ENCODE results near the gene XIRP2.

Gene XIRP2

DNA sequence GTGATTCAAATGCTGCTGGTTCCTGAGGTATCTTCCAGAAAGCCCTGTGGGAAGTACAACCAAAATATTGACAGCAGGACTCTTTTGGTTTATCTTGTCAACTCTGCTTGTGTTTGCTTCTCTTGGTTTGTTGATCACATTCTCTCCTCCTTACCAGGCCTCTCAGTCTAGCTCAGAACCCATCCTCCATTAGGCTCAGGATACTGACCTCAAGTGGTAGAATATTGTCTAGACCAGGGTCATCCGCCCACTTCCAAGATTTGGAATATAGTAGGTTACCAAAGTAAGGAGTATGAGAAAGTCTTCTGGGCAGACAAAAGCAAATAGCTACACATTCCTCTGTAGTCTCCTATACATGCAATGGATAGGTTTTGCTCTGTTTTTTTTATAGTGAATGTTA is 56.6 kb downstream of the XIRP2 start:
- no peak overlapping the region for H4K8ac ChIP-seq (ENCODE audit: low read depth, low read length)
- no peaks in the 10 kb centered on the region for H3K36me3 ChIP-seq (replicated peaks in 1 of 2; ENCODE audit: control insufficient read depth in 2 of 2, insufficient read depth in 2 of 2, low read length in 2 of 2)
- no peak overlapping the region for H3K18ac ChIP-seq (ENCODE audit: low read length)
- no peak overlapping the region for H2BK120ac ChIP-seq (ENCODE audit: low read depth, low read length)
- no peaks in the 10 kb centered on the region for H3K9me3 ChIP-seq (replicated peaks in 1 of 2; ENCODE audit: control insufficient read depth in 2 of 2, insufficient read depth in 1 of 2, low read depth in 1 of 2, low read length in 2 of 2)
- no peak overlapping the region for H2AK5ac ChIP-seq (ENCODE audit: low read depth, low read length)
- no CpG with 5 or more reads among the region's 1 CpG for WGBS, 2 donors (ENCODE audit: extremely low coverage in 2 of 2, insufficient read length in 2 of 2, insufficient replicate concordance in 1 of 2)
- no peak overlapping the region for H3K9ac ChIP-seq (ENCODE audit: low read depth, low read length, poor library complexity)
- no peak overlapping the region for H4K91ac ChIP-seq (ENCODE audit: low read depth, low read length, poor library complexity)
- H3K4me1 ChIP-seq (ENCODE audit: control insufficient read depth in 2 of 2, insufficient read depth in 1 of 2, low read depth in 1 of 2, low read length in 2 of 2), result no peaks in the 10 kb centered on the region
- H3K23ac ChIP-seq (ENCODE audit: low read depth, low read length, poor library complexity), result no peak overlapping the region
- H3K4me3 ChIP-seq (ENCODE audit: low read length in 2 of 2), result no peak overlapping the region
- H3K27ac ChIP-seq (replicated peaks; ENCODE audit: low read length), result no peak overlapping the region
- no peak overlapping the region for H3K4me2 ChIP-seq (ENCODE audit: insufficient read depth, low read length, poor library complexity, severe bottlenecking)
- H3K79me1 ChIP-seq (ENCODE audit: low read depth, low read length), result no peaks in the 10 kb centered on the region
- no peak for DNase-seq (ENCODE audit: low spot score)
- H3K14ac ChIP-seq (ENCODE audit: low read length), result no peak overlapping the region
- no peak overlapping the region for H2BK15ac ChIP-seq (ENCODE audit: low read length)
- no peaks in the 10 kb centered on the region for H3K27me3 ChIP-seq (ENCODE audit: control insufficient read depth in 3 of 3, insufficient read depth in 3 of 3, low read depth in 1 of 3, low read length in 3 of 3)
- H2BK12ac ChIP-seq (ENCODE audit: low read length), result no peak overlapping the region
- no peak overlapping the region for H3K4ac ChIP-seq (ENCODE audit: low read length)
- no peak overlapping the region for H2AFZ ChIP-seq (ENCODE audit: low read length)
- H2BK5ac ChIP-seq (ENCODE audit: low read length), result no peak overlapping the region

GRCh38 chr2:166957686-166958085 is 69.4 kb downstream of the XIRP2 start:
- WGBS, 2 donors (ENCODE audit: extremely low coverage in 2 of 2, insufficient read length in 2 of 2, insufficient replicate concordance in 1 of 2), result no CpG with 5 or more reads among the region's 3 CpGs

GRCh38 chr2:166958986-166959481 is 70.8 kb downstream of the XIRP2 start:
- Histone ChIP-seq H3K4me2 (ENCODE audit: insufficient read depth, low read length, poor library complexity, severe bottlenecking) (no peak overlapping the region), H4K91ac (ENCODE audit: low read depth, low read length, poor library complexity) (no peak overlapping the region), H3K23ac (ENCODE audit: low read depth, low read length, poor library complexity) (no peak overlapping the region), H2BK12ac (ENCODE audit: low read length) (no peak overlapping the region), H3K4me1 (ENCODE audit: control insufficient read depth in 2 of 2, insufficient read depth in 1 of 2, low read depth in 1 of 2, low read length in 2 of 2) (peaks cover 0 to 6% of the 10 kb centered on the region in 2 donors), H3K18ac (ENCODE audit: low read length) (no peak overlapping the region), H3K27ac (replicated peaks; ENCODE audit: low read length) (no peak overlapping the region), H3K27me3 (ENCODE audit: control insufficient read depth in 3 of 3, insufficient read depth in 3 of 3, low read depth in 1 of 3, low read length in 3 of 3) (no peaks in the 10 kb centered on the region), H3K14ac (ENCODE audit: low read length) (no peak overlapping the region), H3K9ac (ENCODE audit: low read depth, low read length, poor library complexity) (no peak overlapping the region), H2AFZ (ENCODE audit: low read length) (peak overlapping the region; percentile 68), H3K4ac (ENCODE audit: low read length) (no peak overlapping the region), H2BK120ac (ENCODE audit: low read depth, low read length) (no peak overlapping the region), H4K8ac (ENCODE audit: low read depth, low read length) (no peak overlapping the region), H2BK5ac (ENCODE audit: low read length) (no peak overlapping the region), H3K9me3 (replicated peaks in 1 of 2; ENCODE audit: control insufficient read depth in 2 of 2, insufficient read depth in 1 of 2, low read depth in 1 of 2, low read length in 2 of 2) (no peaks in the 10 kb centered on the region), H2BK15ac (ENCODE audit: low read length) (no peak overlapping the region), H3K36me3 (replicated peaks in 1 of 2; ENCODE audit: control insufficient read depth in 2 of 2, insufficient read depth in 2 of 2, low read length in 2 of 2) (no peaks in the 10 kb centered on the region), H3K79me1 (ENCODE audit: low read depth, low read length) (no peaks in the 10 kb centered on the region), H3K4me3 (ENCODE audit: low read length in 2 of 2) (no peak overlapping the region), H2AK5ac (ENCODE audit: low read depth, low read length) (no peak overlapping the region)
- no CpG with 5 or more reads among the region's 4 CpGs for WGBS, 2 donors (ENCODE audit: extremely low coverage in 2 of 2, insufficient read length in 2 of 2, insufficient replicate concordance in 1 of 2)
- no peak for DNase-seq (ENCODE audit: low spot score)

More at GRCh38 chr2:166957686-166958085, 69.4 kb downstream of the XIRP2 start:
- no peak overlapping the region for H3K27ac ChIP-seq (replicated peaks; ENCODE audit: low read length)
- no peak for DNase-seq (ENCODE audit: low spot score)
- no peak overlapping the region for H3K18ac ChIP-seq (ENCODE audit: low read length)
- no peak overlapping the region for H2BK120ac ChIP-seq (ENCODE audit: low read depth, low read length)
- H3K4me1 ChIP-seq (ENCODE audit: control insufficient read depth in 2 of 2, insufficient read depth in 1 of 2, low read depth in 1 of 2, low read length in 2 of 2), result peaks cover 0 to 6% of the 10 kb centered on the region in 2 donors
- no peak overlapping the region for H3K4me2 ChIP-seq (ENCODE audit: insufficient read depth, low read length, poor library complexity, severe bottlenecking)
- H3K79me1 ChIP-seq (ENCODE audit: low read depth, low read length), result no peaks in the 10 kb centered on the region
- H3K4me3 ChIP-seq (ENCODE audit: low read length in 2 of 2), result no peak overlapping the region
- H3K23ac ChIP-seq (ENCODE audit: low read depth, low read length, poor library complexity), result no peak overlapping the region
- H2BK5ac ChIP-seq (ENCODE audit: low read length), result no peak overlapping the region
- no peaks in the 10 kb centered on the region for H3K9me3 ChIP-seq (replicated peaks in 1 of 2; ENCODE audit: control insufficient read depth in 2 of 2, insufficient read depth in 1 of 2, low read depth in 1 of 2, low read length in 2 of 2)
- H2BK15ac ChIP-seq (ENCODE audit: low read length), result no peak overlapping the region
- H2BK12ac ChIP-seq (ENCODE audit: low read length), result no peak overlapping the region
- H4K8ac ChIP-seq (ENCODE audit: low read depth, low read length), result no peak overlapping the region
- no peaks in the 10 kb centered on the region for H3K36me3 ChIP-seq (replicated peaks in 1 of 2; ENCODE audit: control insufficient read depth in 2 of 2, insufficient read depth in 2 of 2, low read length in 2 of 2)
- no peak overlapping the region for H2AK5ac ChIP-seq (ENCODE audit: low read depth, low read length)
- H2AFZ ChIP-seq (ENCODE audit: low read length), result peak overlapping the region; percentile 11
- no peak overlapping the region for H4K91ac ChIP-seq (ENCODE audit: low read depth, low read length, poor library complexity)
- H3K9ac ChIP-seq (ENCODE audit: low read depth, low read length, poor library complexity), result no peak overlapping the region
- H3K14ac ChIP-seq (ENCODE audit: low read length), result no peak overlapping the region
- H3K27me3 ChIP-seq (ENCODE audit: control insufficient read depth in 3 of 3, insufficient read depth in 3 of 3, low read depth in 1 of 3, low read length in 3 of 3), result no peaks in the 10 kb centered on the region
- no peak overlapping the region for H3K4ac ChIP-seq (ENCODE audit: low read length)

DNA sequence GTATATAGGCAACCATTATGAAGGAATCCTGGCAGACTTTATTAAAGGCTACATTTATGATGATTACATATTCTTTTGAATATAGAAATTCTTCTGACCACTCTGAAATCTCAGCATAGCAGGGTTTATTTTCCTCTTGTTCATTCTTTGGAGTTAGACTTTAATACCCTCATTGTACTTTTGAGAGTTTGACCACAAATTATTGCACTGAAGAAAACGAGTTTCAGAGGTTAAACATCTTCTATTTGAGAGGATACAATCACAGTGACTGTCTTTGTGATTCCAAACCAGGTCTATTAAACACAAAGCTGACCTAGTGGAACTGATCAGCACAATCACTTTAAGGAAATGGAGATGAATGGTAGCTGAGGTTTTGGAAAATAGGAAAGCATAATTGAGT is 71.3 kb downstream of the XIRP2 start:
- no peak overlapping the region for H2BK15ac ChIP-seq (ENCODE audit: low read length)

More for the DNA sequence above, 71.3 kb downstream of the XIRP2 start:
- Histone ChIP-seq H3K4ac (ENCODE audit: low read length) (no peak overlapping the region), H3K4me2 (ENCODE audit: insufficient read depth, low read length, poor library complexity, severe bottlenecking) (no peak overlapping the region), H3K9me3 (replicated peaks in 1 of 2; ENCODE audit: control insufficient read depth in 2 of 2, insufficient read depth in 1 of 2, low read depth in 1 of 2, low read length in 2 of 2) (no peaks in the 10 kb centered on the region), H3K27me3 (ENCODE audit: control insufficient read depth in 3 of 3, insufficient read depth in 3 of 3, low read depth in 1 of 3, low read length in 3 of 3) (no peaks in the 10 kb centered on the region), H2BK5ac (ENCODE audit: low read length) (no peak overlapping the region), H3K9ac (ENCODE audit: low read depth, low read length, poor library complexity) (no peak overlapping the region), H3K4me1 (ENCODE audit: control insufficient read depth in 2 of 2, insufficient read depth in 1 of 2, low read depth in 1 of 2, low read length in 2 of 2) (peaks cover 0 to 6% of the 10 kb centered on the region in 2 donors), H3K23ac (ENCODE audit: low read depth, low read length, poor library complexity) (no peak overlapping the region), H2BK120ac (ENCODE audit: low read depth, low read length) (no peak overlapping the region), H4K8ac (ENCODE audit: low read depth, low read length) (no peak overlapping the region), H3K18ac (ENCODE audit: low read length) (no peak overlapping the region), H2AK5ac (ENCODE audit: low read depth, low read length) (no peak overlapping the region), H3K14ac (ENCODE audit: low read length) (no peak overlapping the region), H4K91ac (ENCODE audit: low read depth, low read length, poor library complexity) (no peak overlapping the region), H3K79me1 (ENCODE audit: low read depth, low read length) (no peaks in the 10 kb centered on the region), H3K27ac (replicated peaks; ENCODE audit: low read length) (no peak overlapping the region), H2BK12ac (ENCODE audit: low read length) (no peak overlapping the region), H3K36me3 (replicated peaks in 1 of 2; ENCODE audit: control insufficient read depth in 2 of 2, insufficient read depth in 2 of 2, low read length in 2 of 2) (no peaks in the 10 kb centered on the region), H2AFZ (ENCODE audit: low read length) (peak overlapping the region; percentile 68), H3K4me3 (ENCODE audit: low read length in 2 of 2) (no peak overlapping the region)
- WGBS, 2 donors (ENCODE audit: extremely low coverage in 2 of 2, insufficient read length in 2 of 2, insufficient replicate concordance in 1 of 2), result no CpG with 5 or more reads among the region's 1 CpG
- no peak for DNase-seq (ENCODE audit: low spot score)

All from neuronal stem cell (in vitro differentiated cells).